A549 (cell line): ENCODE results near the gene PRKAR1A. TPM values are rescaled to one million over a fixed set of nuclear protein-coding genes. Genes with fewer than 3 reads are reported as not detected.

Experiments used
- ATAC-seq, 2 experiments: fragments of 200-7000 bp in 1 of 2; fragments of >200 bp in 1 of 2; cut with Nextera tagmentation in 1 of 2; cut with Tn5 transposase in 1 of 2; 3 replicates each; pipeline versions ENCODE4 v1.8.0 to v1.9.1; 2018 to 2020; ENCODE audit warnings: mild to moderate bottlenecking in 1 of 2, moderate library complexity in 1 of 2
- CTCF ChIA-PET: fragments of 300-600 bp; sonication (Branson Sonifier 250); formaldehyde crosslinking; extraction: SDS; loops from one replicate; lab custom pipeline; 2021; ENCODE audit warnings: antibody characterized with exemption, inconsistent platforms; lab: Yijun Ruan, JAX
- POLR2A ChIA-PET: fragments of 350-600 bp; formaldehyde crosslinking; extraction: SDS; loops from one replicate; lab custom pipeline; 2021; ENCODE audit warnings: antibody characterized with exemption, inconsistent platforms; lab: Yijun Ruan, JAX
- DNase-seq, 2 experiments: peaks; one replicate each; pipeline versions ENCODE4 v3.0.0 to v3.0.0-alpha.2; 2011 to 2016; ENCODE audit warnings: low read depth in 1 of 2, low spot score in 1 of 2
- FAIRE-seq: peaks from 2 replicates; lab custom pipeline; 2011; peaks lifted over from hg19 to GRCh38; lab: Jason Lieb, UNC
- H3K27ac ChIP-seq, 2 experiments: fragments of >200 bp; sonication (Bioruptor Twin); formaldehyde crosslinking; 3 replicates each; pipeline ENCODE4 v1.5.1; 2016 to 2017
- H3K4me1 ChIP-seq: fragments of >200 bp; sonication (Bioruptor Twin); formaldehyde crosslinking; 3 replicates; pipeline ENCODE4 v1.6.1; 2016
- H3K4me2 ChIP-seq: fragments of >200 bp; sonication (Bioruptor Twin); formaldehyde crosslinking; 3 replicates; pipeline ENCODE4 v1.6.1; 2016
- H3K4me3 ChIP-seq: fragments of >200 bp; sonication (Bioruptor Twin); formaldehyde crosslinking; 3 replicates; pipeline ENCODE4 v1.5.1; 2016
- H3K9me3 ChIP-seq: fragments of >200 bp; sonication (Bioruptor Twin); formaldehyde crosslinking; 3 replicates; pipeline ENCODE4 v1.6.1; 2016
- BHLHE40 ChIP-seq: IDR thresholded peaks from 2 replicates; pipeline ENCODE4 v1.6.1; 2012; ENCODE audit warnings: low read depth, low read length, inconsistent platforms
- CBX2 ChIP-seq: fragments of 200-600 bp; sonication (generic); IDR thresholded peaks from 2 replicates; pipeline ENCODE4 v1.6.1; 2016; ENCODE audit warnings: low read depth, mild to moderate bottlenecking, borderline replicate concordance
- CEBPB ChIP-seq, 2 experiments: fragments of >200 bp in 1 of 2; sonication (Bioruptor Twin) in 1 of 2; formaldehyde crosslinking in 1 of 2; IDR thresholded peaks; 2 replicates each; pipeline ENCODE4 v1.6.1; 2012 to 2016
- CHD2 ChIP-seq: fragments of 150-350 bp; IDR thresholded peaks from 2 replicates; pipeline ENCODE4 v1.6.1; 2014; ENCODE audit warnings: low read length; ENCODE audit not compliant: partially characterized antibody
- EHF ChIP-seq: fragments of 250-450 bp; sonication (Bioruptor Pico); IDR thresholded peaks from 2 replicates; pipeline ENCODE4 v1.5.0; 2020; ENCODE audit warnings: mild to moderate bottlenecking
- EHMT2 ChIP-seq: fragments of 200-600 bp; sonication (generic); IDR thresholded peaks from 2 replicates; pipeline ENCODE4 v1.6.1; 2016; ENCODE audit warnings: antibody characterized with exemption, low read depth, mild to moderate bottlenecking, moderate library complexity
- EP300 ChIP-seq, 2 experiments: fragments of >200 bp; sonication (Bioruptor Twin); formaldehyde crosslinking; IDR thresholded peaks; 2 replicates in 1 of 2; 3 replicates in 1 of 2; pipeline ENCODE4 v1.6.1; 2016 to 2017
- FOSB ChIP-seq: fragments of 250-450 bp; sonication (Bioruptor Pico); IDR thresholded peaks from 2 replicates; pipeline ENCODE4 v1.5.0; 2020; ENCODE audit warnings: mild to moderate bottlenecking, moderate library complexity
- GATA3 ChIP-seq: IDR thresholded peaks from 2 replicates; pipeline ENCODE4 v1.6.1; 2012; ENCODE audit warnings: borderline replicate concordance
- HDAC2 ChIP-seq: fragments of 200-600 bp; sonication (generic); IDR thresholded peaks from 2 replicates; pipeline ENCODE4 v1.6.1; 2016
- HOXB13 ChIP-seq: fragments of 250-450 bp; sonication (Bioruptor Pico); IDR thresholded peaks from 2 replicates; pipeline ENCODE4 v1.5.0; 2020; ENCODE audit warnings: low read depth, mild to moderate bottlenecking, moderate library complexity
- HOXB5 ChIP-seq: fragments of 250-450 bp; sonication (Bioruptor Pico); IDR thresholded peaks from 2 replicates; pipeline ENCODE4 v1.5.0; 2020; ENCODE audit warnings: mild to moderate bottlenecking, moderate library complexity
- JUN ChIP-seq, 2 experiments: fragments of >200 bp; sonication (Bioruptor Twin); formaldehyde crosslinking; IDR thresholded peaks; 2 replicates in 1 of 2; 3 replicates in 1 of 2; pipeline ENCODE4 v1.6.1; 2016 to 2017
- KDM1A ChIP-seq: fragments of 200-600 bp; sonication (generic); IDR thresholded peaks from 2 replicates; pipeline ENCODE4 v1.6.1; 2016; ENCODE audit warnings: low read depth, mild to moderate bottlenecking
- KDM5A ChIP-seq: fragments of 200-600 bp; sonication (generic); IDR thresholded peaks from 2 replicates; pipeline ENCODE4 v1.6.1; 2016; ENCODE audit warnings: antibody characterized with exemption, mild to moderate bottlenecking
- MAFK ChIP-seq: fragments of 450-650 bp; IDR thresholded peaks from 2 replicates; pipeline ENCODE4 v1.6.1; 2014; ENCODE audit not compliant: partially characterized antibody
- NFE2L2 ChIP-seq: fragments of 150-350 bp; conservative IDR thresholded peaks from 2 replicates; pipeline ENCODE4 v1.6.1; 2014; ENCODE audit warnings: low read length
- NR3C1 ChIP-seq: fragments of >200 bp; sonication (Bioruptor Twin); formaldehyde crosslinking; IDR thresholded peaks from 3 replicates; pipeline ENCODE4 v1.6.1; 2017
- POLR2A ChIP-seq: IDR thresholded peaks from 2 replicates; pipeline ENCODE4 v1.6.1; 2012; ENCODE audit warnings: mild to moderate bottlenecking, low read length
- POLR2AphosphoS2 ChIP-seq: conservative IDR thresholded peaks from 2 replicates; pipeline ENCODE4 v1.6.1; 2012; ENCODE audit warnings: low read length, improper control_type of control experiment, inconsistent platforms
- RFX5 ChIP-seq: fragments of 450-650 bp; IDR thresholded peaks from 2 replicates; pipeline ENCODE4 v1.7.1; 2014; ENCODE audit warnings: antibody characterized with exemption, mild to moderate bottlenecking, moderate library complexity
- RNF2 ChIP-seq: fragments of 200-600 bp; sonication (generic); IDR thresholded peaks from 2 replicates; pipeline ENCODE4 v1.6.1; 2016; ENCODE audit warnings: low read depth, mild to moderate bottlenecking, antibody characterized with exemption, moderate library complexity, borderline replicate concordance
- ZC3H11A ChIP-seq: fragments of 450-650 bp; IDR thresholded peaks from 2 replicates; pipeline ENCODE4 v1.6.1; 2014; ENCODE audit warnings: antibody characterized with exemption, mild to moderate bottlenecking
- ZSCAN20 ChIP-seq: fragments of 250-450 bp; sonication (Bioruptor Pico); IDR thresholded peaks from 2 replicates; pipeline ENCODE4 v1.8.0; 2022; ENCODE audit warnings: mild to moderate bottlenecking, moderate library complexity
- WGBS: methylation state at CpG from one replicate; pipeline ENCODE4 v1.1.6; 2017; ENCODE audit errors: missing lambda C conversion rate; 5-methylcytosine and 5-hydroxymethylcytosine counted together
- polyA plus RNA-seq, 4 experiments: library from polyadenylated mRNA; depleted of rRNA in 3 of 4; stranded (reverse); fragments of >200 nt; fragmentation: RNase III in 1 of 4; extraction: RNeasy Plus Mini Kit Qiagen cat#74134 plus additional on column Dnase treatment in 1 of 4; gene quantifications; 2 replicates in 3 of 4; 3 replicates in 1 of 4; pipeline ENCODE4 v1.2.3, GENCODE V29; 2011 to 2017
- TF ChIP-seq, protein P1 (sequence below): fragments of 200-600 bp; sonication (generic); IDR thresholded peaks from 2 replicates; pipeline ENCODE4 v1.6.1; 2016; ENCODE audit warnings: antibody characterized with exemption, mild to moderate bottlenecking, moderate library complexity
- TF ChIP-seq, protein P2 (sequence below): fragments of 450-650 bp; IDR thresholded peaks from 2 replicates; pipeline ENCODE4 v1.6.1; 2014; ENCODE audit warnings: antibody characterized with exemption
- TF ChIP-seq, protein P3 (sequence below): fragments of 250-450 bp; sonication (Bioruptor Pico); IDR thresholded peaks from 2 replicates; pipeline ENCODE4 v1.5.0; 2020; ENCODE audit warnings: low read depth, mild to moderate bottlenecking, moderate library complexity
- TF ChIP-seq, protein P4 (sequence below): fragments of >200 bp; sonication (Bioruptor Twin); formaldehyde crosslinking; IDR thresholded peaks from 3 replicates; pipeline ENCODE4 v1.6.1; 2016

PRKAR1A gene
- polyA plus RNA-seq, 2 of the 4 experiments (the other 2 are of a cell fraction): 239 to 370 TPM

DNA sequence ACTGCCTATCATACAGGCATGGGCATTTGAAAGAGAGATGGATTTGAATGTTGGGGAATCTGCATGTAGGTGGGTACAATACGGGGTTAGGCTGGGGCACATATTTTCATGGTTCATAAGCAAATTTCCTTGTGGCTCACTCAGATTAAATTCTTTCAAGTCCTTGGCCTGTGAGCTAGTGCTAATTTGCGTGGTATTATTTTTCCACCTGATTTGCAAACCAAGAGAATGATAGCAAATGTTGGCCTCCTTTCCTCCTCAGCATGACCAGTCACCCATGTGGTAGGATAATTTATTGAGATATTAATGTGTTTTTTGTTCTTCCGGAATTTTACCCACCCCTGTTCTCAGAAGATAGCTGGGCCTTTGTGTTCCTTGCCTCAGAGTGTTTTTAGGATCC is 66.0 kb downstream of the PRKAR1A start (continued):
- TF ChIP-seq, protein P1, sequence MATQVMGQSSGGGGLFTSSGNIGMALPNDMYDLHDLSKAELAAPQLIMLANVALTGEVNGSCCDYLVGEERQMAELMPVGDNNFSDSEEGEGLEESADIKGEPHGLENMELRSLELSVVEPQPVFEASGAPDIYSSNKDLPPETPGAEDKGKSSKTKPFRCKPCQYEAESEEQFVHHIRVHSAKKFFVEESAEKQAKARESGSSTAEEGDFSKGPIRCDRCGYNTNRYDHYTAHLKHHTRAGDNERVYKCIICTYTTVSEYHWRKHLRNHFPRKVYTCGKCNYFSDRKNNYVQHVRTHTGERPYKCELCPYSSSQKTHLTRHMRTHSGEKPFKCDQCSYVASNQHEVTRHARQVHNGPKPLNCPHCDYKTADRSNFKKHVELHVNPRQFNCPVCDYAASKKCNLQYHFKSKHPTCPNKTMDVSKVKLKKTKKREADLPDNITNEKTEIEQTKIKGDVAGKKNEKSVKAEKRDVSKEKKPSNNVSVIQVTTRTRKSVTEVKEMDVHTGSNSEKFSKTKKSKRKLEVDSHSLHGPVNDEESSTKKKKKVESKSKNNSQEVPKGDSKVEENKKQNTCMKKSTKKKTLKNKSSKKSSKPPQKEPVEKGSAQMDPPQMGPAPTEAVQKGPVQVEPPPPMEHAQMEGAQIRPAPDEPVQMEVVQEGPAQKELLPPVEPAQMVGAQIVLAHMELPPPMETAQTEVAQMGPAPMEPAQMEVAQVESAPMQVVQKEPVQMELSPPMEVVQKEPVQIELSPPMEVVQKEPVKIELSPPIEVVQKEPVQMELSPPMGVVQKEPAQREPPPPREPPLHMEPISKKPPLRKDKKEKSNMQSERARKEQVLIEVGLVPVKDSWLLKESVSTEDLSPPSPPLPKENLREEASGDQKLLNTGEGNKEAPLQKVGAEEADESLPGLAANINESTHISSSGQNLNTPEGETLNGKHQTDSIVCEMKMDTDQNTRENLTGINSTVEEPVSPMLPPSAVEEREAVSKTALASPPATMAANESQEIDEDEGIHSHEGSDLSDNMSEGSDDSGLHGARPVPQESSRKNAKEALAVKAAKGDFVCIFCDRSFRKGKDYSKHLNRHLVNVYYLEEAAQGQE: no peak

DNA sequence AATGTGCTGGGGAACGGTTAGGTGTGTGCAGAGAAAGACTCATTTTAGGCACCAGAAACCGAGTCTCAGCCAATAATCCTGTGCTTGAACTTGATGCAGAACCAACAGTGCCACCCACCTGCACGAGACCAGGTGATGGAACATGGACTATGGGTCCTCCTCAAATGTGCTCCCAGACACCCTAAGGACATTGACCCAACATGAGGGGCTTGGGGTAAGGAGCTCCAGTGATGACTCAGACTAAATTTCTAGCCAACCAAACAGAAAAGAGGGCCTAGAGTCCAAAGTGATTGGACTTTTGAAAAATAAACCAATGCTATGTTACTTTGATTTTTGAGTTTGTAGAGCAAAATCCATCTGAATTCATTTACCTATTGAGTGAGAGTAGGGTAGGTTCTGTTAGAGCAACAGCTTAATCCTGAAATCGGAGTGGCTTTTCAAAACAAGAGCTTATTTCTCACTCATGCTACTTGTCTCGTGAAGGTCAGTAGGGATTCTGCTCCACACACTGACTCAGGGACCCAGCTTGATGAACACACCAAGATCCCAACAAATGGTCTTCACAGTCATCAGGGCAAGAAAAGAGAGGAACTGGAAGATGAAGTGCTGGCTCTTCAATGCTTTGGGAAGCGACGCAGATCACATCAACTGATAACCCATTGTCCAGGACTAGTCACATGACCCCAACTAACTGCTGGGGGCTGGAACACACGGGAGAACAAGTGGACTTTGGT is 67.1 kb downstream of the PRKAR1A start:
- 54% methylated on average over 8 of the region's 8 CpGs for WGBS
- H3K27ac ChIP-seq: no peak overlapping the region
- H3K4me1 ChIP-seq: no peaks in the 10 kb centered on the region
- ATAC-seq (no peak), DNase-seq (no peak), FAIRE-seq (no peak)
- H3K4me2 ChIP-seq: no peak overlapping the region
- no peaks in the 10 kb centered on the region for H3K9me3 ChIP-seq
- no peak overlapping the region for H3K4me3 ChIP-seq
- POLR2A ChIA-PET: no interaction called here
- TF ChIP-seq HDAC2: no peak
- no peak for TF ChIP-seq FOSB
- no peak for TF ChIP-seq RFX5
- TF ChIP-seq, protein P2, sequence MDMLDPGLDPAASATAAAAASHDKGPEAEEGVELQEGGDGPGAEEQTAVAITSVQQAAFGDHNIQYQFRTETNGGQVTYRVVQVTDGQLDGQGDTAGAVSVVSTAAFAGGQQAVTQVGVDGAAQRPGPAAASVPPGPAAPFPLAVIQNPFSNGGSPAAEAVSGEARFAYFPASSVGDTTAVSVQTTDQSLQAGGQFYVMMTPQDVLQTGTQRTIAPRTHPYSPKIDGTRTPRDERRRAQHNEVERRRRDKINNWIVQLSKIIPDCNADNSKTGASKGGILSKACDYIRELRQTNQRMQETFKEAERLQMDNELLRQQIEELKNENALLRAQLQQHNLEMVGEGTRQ: no peak
- no peak for TF ChIP-seq CHD2
- no peak for TF ChIP-seq ZC3H11A
- TF ChIP-seq, protein P3, sequence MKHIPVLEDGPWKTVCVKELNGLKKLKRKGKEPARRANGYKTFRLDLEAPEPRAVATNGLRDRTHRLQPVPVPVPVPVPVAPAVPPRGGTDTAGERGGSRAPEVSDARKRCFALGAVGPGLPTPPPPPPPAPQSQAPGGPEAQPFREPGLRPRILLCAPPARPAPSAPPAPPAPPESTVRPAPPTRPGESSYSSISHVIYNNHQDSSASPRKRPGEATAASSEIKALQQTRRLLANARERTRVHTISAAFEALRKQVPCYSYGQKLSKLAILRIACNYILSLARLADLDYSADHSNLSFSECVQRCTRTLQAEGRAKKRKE (CRISPR knock-in tag): no peak
- TF ChIP-seq ZSCAN20 (CRISPR knock-in tag): no peak
- TF ChIP-seq KDM5A: no peak
- no peak for TF ChIP-seq NFE2L2
- TF ChIP-seq HOXB13 (CRISPR knock-in tag): no peak
- no peak for TF ChIP-seq MAFK
- no peak for TF ChIP-seq POLR2A
- TF ChIP-seq KDM1A: no peak
- no peak for TF ChIP-seq CBX2
- TF ChIP-seq EP300 (IDR thresholded peaks at IDR 0.05): no peak
- TF ChIP-seq EHF (CRISPR knock-in tag): no peak
- CTCF ChIA-PET: interaction anchor here (1.2 to 2.4 kb wide), 2 partner anchors 9 to 13 kb away, joined by 3 to 8 read pairs; no protein-coding TSS in a partner anchor

DNA sequence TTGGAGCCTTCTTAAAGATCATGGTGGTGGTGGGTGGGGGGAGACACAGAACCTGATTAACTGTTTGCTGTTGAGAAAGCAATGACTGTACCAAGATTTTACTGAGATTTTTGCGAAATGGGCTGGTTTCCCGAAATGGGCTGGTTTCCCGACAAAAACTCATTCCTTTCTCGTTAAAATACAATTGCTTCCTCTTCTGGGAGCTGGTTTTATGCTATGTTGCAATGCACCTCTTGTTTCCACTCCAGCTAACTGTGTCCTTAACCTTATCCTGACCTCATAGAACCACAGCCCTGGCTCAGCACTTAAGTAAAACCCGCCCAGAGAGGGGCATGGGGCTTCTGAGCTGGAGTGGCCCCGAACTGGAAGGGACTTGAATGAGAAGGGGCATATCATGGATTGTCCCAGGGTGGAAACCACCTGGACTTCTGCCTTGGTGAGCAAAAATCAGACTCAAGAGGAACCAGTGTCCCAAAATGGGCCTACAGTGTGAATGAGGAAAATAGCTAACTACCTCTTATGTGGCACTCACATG is 68.1 kb downstream of the PRKAR1A start:
- Histone ChIP-seq H3K4me1 (no peaks in the 10 kb centered on the region), H3K27ac (no peak overlapping the region)
- ATAC-seq (no peak), DNase-seq (no peak)
- WGBS: 58% methylated on average over 6 of the region's 6 CpGs
- POLR2A ChIA-PET: no interaction called here
- no peak for TF ChIP-seq HOXB13 (CRISPR knock-in tag)
- no peak for TF ChIP-seq BHLHE40
- TF ChIP-seq RNF2: no peak
- TF ChIP-seq RFX5: no peak
- TF ChIP-seq, protein P2: no peak
- no peak for TF ChIP-seq KDM1A
- no peak for TF ChIP-seq KDM5A
- TF ChIP-seq CEBPB (IDR thresholded peaks at IDR 0.05): no peak
- TF ChIP-seq, protein P4, sequence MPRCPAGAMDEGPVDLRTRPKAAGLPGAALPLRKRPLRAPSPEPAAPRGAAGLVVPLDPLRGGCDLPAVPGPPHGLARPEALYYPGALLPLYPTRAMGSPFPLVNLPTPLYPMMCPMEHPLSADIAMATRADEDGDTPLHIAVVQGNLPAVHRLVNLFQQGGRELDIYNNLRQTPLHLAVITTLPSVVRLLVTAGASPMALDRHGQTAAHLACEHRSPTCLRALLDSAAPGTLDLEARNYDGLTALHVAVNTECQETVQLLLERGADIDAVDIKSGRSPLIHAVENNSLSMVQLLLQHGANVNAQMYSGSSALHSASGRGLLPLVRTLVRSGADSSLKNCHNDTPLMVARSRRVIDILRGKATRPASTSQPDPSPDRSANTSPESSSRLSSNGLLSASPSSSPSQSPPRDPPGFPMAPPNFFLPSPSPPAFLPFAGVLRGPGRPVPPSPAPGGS: no peak
- no peak for TF ChIP-seq HOXB5 (CRISPR knock-in tag)
- TF ChIP-seq NR3C1: no peak
- no peak for TF ChIP-seq JUN (IDR thresholded peaks at IDR 0.05)
- TF ChIP-seq EHMT2: no peak
- TF ChIP-seq GATA3: no peak
- no peak for TF ChIP-seq POLR2AphosphoS2
- TF ChIP-seq, all 56 proteins: peak for 0
- Histone ChIP-seq H3K4me3 (no peak overlapping the region), H3K4me2 (no peak overlapping the region), H3K9me3 (no peaks in the 10 kb centered on the region)
- FAIRE-seq: no peak
- CTCF ChIA-PET: interaction anchor here (1.2 kb wide), 1 partner anchor 10 kb away, joined by 3 read pairs; no protein-coding TSS in a partner anchor
